Cardiac septum (tissue), 1 donor: Measurements from ENCODE around the gene TCOF1. TPM values are rescaled to one million over a fixed set of nuclear protein-coding genes. Genes with fewer than 3 reads are reported as not detected.

Experiments
- DNase-seq: peaks from one replicate; pipeline ENCODE4 v3.0.0-alpha.2; 2020; ENCODE audit warnings: low spot score
- intact Hi-C: fragments of 100-400 bp; cut with DNase I; formaldehyde crosslinking; loops from one replicate; pipeline ENCODE4 v1.14.0; 2022
- total RNA-seq: library from RNA; stranded (reverse); fragmentation: NEBNext Ultra II Directional; extraction: Animal tissue kit (Norgen Biotek cat#: 25700); gene quantifications from one replicate; pipeline ENCODE4 v1.2.1, GENCODE V29; 2021
- donor health status: DM: no; HTN: no; CAD: no.

The TCOF1 gene
- total RNA-seq, 1 donor from 2014 or later: 15.5 TPM

DNA sequence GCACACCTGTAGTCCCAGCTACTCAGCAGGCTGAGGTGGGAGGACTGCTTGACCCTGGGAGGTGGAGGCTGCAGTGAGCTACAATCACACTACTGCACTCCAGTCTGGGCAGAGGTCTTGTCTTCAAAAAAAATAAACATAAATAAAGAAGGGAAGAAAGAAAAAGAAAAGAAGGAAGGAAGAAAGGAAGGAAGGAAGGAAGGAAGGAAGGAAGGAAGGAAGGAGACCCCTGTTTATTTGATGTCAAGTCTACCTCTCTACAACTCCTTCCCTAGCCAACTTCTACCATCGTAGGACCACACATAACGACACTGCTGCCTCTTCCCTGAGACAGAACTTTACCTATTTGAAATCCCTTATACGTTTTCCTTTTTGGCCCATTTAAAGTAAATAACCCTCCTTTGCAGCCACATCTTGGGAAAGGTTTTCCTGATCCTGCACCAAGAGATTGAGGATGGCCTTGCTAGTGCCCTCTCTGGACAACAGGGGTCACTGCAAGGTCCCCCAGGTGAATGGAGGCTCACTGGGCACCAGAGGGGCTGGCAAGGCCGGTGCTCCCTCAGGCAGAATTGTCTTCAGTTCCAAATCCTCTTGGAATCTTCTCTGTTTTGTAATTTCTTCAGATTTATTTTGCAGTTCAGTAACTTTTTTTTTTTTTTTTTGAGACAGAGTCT is 81.5 kb downstream of the TCOF1 start:
- intact Hi-C loops: loop anchor here (5.0 kb wide), 1 partner anchor 312 kb away; no protein-coding TSS in a partner anchor
- DNase-seq: no peak

DNA sequence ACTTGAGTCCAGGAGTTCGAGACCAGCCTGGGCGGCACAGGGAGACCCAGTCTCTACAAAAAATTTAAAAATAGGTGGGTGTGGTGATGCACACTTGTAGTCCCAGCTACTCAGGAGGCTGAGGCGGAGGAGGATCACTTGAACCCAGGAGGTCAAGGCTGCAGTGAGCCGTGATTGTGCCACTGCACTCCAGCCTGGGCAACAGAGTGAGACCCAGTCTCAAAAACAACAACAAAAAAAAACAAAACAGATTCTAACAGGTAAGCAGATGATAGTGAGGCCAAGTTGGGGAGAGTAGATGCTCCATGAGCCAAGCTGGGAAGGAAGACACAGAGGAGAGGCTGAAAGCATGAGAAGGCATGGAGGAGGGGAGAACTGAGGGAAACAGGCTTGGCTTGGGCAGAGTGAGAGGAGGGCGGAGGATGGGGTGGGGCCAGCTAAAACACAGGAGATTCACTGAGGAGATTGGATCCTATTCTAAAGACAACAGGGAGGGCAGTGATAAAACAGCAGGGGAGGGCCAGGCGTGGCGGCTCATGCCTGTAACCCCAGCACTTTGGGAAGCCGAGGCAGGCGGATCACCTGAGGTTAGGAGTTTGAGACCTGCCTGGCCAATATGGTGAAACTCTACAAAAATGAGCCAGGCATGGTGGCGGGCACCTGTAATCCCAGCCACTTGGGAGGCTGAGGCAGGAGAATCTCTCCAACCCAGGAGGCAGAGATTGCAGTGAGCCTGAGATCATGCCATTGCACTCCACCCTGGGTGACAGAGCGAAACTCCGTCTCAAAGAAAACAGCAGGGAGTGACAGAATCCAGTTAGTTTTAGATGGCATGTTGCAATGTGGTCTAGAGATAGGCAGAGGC is 83.7 kb downstream of the TCOF1 start:
- intact Hi-C loops: no loop called here
- no peak for DNase-seq

DNA sequence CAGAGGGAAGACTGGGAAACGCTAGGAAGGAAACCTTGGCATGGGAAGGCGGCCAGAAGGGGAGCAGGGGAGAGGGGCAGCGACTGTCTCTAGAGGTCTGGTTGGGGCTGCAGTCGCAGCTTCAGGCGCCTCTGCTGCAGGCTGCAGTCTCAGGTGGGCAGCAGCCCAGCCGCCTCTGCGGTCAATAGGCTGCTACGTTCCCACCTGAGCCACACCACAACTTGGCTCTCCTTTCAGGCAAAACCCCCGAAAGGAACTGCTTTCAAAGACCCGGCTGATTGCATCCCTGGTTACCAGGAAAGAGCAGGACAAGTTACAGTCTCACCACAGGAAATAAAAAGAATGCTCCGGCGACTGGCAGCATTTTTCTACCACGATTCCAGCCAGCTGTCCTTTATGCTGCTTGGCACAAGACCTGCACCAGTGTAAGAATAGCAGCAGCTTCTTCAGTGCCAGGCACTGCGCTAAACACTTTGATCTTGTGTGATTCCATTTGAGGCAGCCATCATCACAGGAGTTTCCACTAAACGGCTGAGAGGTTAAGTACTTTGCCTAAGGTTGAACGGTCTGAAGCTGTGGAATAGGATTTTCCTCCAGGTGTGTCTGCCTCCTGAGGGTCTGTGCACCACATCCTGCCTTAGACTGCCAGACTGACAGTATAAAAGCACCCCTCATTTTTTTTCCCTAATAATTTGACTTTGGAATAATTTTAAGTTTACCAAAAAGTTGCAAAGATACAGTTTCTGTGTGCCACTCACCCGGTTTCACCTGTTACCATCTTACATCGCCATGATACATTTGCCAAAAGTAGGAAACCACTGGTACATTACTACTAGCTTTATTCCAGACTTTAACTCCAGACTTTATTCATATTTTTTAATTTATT is 84.6 kb downstream of the TCOF1 start:
- intact Hi-C loops: no loop called here

DNA sequence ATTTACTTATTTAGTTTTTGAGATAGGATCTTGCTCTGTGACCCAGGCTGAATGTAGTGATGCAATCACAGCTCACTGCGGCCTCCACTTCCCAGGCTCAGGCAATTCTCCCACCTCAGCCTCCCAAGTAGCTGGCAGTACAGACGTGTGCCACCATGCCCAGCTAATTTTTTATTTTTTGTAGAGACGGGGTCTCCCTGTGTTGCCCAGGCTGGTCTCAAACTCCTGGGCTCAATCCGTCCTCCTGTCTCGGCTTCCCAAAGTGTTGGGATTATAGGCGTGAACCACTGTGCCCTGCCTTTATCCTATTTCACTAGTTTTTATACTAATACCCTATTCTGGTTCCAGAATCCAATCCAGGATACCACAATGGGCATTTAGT is 85.2 kb downstream of the TCOF1 start:
- no peak for DNase-seq
- intact Hi-C loops: no loop called here

More for the DNA sequence above, 84.6 kb downstream of the TCOF1 start:
- DNase-seq: no peak

DNA sequence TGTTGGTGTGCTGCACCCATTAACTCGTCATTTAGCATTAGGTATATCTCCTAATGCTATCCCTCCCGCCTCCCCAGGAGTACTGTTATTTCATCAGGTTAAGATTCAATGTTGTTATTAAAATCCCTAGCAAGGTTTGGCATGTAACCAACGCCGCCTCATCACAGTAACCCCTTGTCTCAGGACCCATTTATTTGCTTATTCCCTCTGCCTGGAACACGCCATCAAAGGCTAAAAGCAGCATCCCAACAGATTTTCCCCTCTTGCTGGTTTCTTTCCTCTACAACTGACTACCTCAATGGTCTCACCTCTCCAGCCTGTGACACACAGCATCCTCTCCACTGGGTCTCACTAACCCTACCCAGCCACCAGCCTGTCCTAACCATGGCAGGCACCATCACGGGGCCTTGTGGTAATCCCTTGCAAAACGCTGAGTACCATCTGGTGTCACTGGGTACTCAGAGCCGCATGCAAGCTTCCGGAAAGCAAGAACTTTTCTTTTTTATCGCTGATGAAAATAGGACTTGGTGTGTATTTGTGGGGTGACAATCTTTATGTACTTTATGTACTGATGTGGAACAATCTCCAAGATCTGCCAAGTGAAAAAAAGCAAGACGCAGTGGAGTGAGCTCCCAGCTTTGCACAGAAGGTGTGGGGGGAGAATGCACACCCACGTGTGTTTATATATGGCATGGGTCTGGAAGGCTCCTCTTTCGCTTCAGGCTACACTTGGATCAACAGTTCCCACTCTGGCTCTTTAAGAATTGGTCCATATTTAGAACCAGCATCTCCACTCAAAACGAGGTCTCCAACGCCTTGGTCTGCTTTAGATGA is 86.0 kb downstream of the TCOF1 start:
- intact Hi-C loops: no loop called here
- DNase-seq: no peak

DNA sequence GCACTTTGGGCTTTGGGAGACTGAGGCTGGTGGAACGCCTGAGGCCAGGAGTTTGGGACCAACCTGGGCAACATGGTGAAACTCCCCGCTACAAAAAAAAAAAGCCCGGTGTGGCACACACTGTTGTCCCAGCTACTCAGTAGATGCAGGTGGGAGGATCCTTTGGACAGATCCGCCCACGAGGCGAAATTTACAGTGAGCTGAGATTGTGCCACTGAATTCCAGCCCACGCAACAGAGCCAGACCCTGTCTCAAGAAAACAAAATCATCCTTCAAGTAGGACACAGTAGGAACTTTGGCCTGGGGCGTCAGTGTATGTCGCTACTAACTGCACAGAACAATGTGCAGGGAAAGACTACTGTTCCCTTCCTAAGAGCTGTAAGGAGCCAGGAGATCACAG is 87.3 kb downstream of the TCOF1 start:
- intact Hi-C loops: loop anchor here (5.0 kb wide), 1 partner anchor 313 kb away; the partner anchor contains the start of gene DCTN4
- DNase-seq: no peak

DNA sequence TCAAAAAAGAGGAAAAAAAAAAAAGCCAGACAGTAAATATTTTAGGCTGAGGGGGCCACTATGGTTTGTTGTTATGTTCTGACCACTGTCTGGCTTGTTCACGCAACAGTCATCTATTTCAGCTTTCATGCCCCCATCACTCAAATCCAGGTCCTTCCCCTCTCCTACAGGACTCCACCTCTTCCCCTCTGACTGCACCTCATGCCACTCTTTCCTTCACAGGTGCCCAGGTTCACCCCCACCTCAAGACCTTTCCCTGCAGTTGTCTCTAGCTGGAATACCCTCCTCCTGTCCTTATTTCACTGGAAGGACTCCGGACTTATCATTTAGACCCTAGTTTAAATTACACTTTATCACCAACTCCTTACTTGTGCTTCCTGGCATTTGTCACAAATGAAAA is 88.6 kb downstream of the TCOF1 start:
- no peak for DNase-seq
- intact Hi-C loops: loop anchor here (5.0 kb wide), 1 partner anchor 311 kb away; the partner anchor contains the start of gene DCTN4

DNA sequence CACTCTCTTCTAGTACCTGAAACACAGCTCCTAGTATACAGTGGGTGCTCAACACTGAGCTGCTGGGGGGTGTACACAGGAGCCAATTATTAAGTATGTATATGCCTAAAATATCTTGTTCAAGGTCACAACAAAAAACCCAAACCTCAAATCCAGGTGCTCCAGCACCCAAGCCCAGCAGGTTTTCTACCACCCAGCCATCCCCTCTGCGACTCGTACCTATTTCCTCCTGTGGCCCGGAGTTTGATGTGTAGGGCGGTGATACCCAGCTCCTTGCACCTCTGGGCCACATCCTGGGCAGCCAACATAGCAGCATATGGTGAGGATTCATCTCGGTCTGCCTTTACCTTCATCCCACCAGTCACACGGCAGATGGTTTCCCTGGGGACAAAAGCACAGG is 89.1 kb downstream of the TCOF1 start:
- no peak for DNase-seq
- intact Hi-C loops: loop anchor here (5.0 kb wide), 1 partner anchor 311 kb away; the partner anchor contains the start of gene DCTN4

DNA sequence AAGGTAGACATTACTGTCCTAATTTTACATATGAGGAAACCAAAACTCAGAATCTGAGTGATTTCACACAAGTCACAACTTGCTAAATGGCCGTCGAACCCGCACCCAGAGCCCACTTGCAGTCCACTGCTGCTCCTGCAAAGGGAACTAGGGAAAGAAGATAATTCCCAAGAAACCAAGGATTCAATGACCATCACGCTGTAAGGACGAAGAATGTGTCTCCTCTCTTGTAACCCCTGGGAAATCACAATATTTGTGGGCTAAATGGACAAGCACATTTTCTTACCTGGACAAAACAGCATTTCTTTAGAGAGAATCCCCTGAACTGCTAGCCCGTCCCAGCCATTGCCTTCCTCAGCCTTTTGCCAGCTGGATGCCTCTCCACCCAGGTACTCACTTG is 89.7 kb downstream of the TCOF1 start:
- intact Hi-C loops: loop anchor here (5.0 kb wide), 1 partner anchor 310 kb away; the partner anchor contains the start of gene DCTN4
- no peak for DNase-seq

DNA sequence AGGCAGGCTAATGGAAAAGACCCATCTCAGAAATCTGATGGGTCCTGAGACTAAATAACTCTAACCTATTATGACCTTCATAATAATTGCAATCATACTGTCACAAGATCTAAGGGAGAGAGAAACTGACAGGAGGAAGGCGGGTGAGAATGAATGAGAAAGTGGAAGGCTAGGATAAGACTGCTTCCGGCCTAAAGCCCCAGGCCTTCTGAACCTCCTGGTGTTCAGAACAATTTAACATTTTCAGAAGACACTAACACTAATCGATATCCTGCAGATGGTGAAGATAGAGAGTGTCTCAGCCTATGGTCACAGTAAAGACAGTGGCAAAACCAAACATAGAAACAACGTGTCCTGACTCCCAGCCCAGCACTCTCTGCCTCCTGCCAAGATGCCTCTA is 90.8 kb downstream of the TCOF1 start:
- intact Hi-C loops: loop anchor here (5.0 kb wide), 1 partner anchor 309 kb away; the partner anchor contains the start of gene DCTN4
- DNase-seq: no peak

DNA sequence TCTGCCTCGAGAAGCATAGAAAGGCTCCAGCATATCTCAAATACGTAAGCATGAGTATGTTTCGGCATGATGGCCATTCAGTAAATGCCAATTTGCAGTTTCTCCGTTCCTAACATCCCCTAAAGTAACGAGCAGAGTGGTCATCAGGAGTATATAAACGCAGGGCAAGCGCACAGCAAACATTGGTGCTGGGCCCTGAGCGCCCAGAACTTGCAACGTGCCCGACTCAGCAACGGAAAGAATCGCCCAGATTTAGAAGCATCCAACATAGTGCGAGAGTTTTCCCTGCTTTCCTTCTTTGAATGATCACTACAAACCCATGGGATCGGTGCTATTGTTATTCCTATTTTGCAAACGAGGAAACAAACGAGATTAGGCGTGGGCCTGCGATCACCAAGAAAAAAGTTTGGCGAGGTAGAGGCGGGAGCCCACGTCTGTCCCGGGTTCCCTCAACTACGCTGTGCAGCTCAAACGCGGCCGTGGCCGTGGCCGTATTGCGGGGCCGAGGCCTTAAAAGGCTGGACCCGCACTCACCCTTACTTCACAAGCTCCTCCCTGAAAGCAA is 91.5 kb downstream of the TCOF1 start:
- intact Hi-C loops: loop anchor here (5.0 kb wide), 1 partner anchor 308 kb away; the partner anchor contains the start of gene DCTN4
- no peak for DNase-seq

Other genes with a start within 250 kb of the TCOF1 start
- gene PDGFRB, start 201.9 kb upstream of the TCOF1 start, total RNA-seq: 54.6 TPM
- 0.16 TPM for gene CDX1, start 190.9 kb upstream of the TCOF1 start, total RNA-seq
- gene SLC6A7, start 167.6 kb upstream of the TCOF1 start, total RNA-seq: not detected
- gene CAMK2A, start 67.9 kb upstream of the TCOF1 start, total RNA-seq: 22.7 TPM
- gene ARSI, start 54.8 kb upstream of the TCOF1 start, total RNA-seq: 0.38 TPM
- 239 TPM for gene CD74, start 55.2 kb downstream of the TCOF1 start, total RNA-seq
- 852 TPM for gene RPS14, start 92.0 kb downstream of the TCOF1 start, total RNA-seq
- gene NDST1, start 150.4 kb downstream of the TCOF1 start, total RNA-seq: 67.6 TPM